ENCODE data around the gene TMEM163.

GRCh38 chr2:134453973-134454372 lies 264.8 kb downstream of the TMEM163 start:
- TF ChIP-seq POLR2A (IDR thresholded peaks at IDR 0.05): no peak
- no peak for TF ChIP-seq CTCF (IDR thresholded peaks at IDR 0.05)
- TF ChIP-seq EP300 (IDR thresholded peaks at IDR 0.05): no peak
